Measurements from ENCODE around the gene SCN8A.

- TF ChIP-seq POLR2A (IDR thresholded peaks at IDR 0.05) = no peak
- TF ChIP-seq, protein P1, sequence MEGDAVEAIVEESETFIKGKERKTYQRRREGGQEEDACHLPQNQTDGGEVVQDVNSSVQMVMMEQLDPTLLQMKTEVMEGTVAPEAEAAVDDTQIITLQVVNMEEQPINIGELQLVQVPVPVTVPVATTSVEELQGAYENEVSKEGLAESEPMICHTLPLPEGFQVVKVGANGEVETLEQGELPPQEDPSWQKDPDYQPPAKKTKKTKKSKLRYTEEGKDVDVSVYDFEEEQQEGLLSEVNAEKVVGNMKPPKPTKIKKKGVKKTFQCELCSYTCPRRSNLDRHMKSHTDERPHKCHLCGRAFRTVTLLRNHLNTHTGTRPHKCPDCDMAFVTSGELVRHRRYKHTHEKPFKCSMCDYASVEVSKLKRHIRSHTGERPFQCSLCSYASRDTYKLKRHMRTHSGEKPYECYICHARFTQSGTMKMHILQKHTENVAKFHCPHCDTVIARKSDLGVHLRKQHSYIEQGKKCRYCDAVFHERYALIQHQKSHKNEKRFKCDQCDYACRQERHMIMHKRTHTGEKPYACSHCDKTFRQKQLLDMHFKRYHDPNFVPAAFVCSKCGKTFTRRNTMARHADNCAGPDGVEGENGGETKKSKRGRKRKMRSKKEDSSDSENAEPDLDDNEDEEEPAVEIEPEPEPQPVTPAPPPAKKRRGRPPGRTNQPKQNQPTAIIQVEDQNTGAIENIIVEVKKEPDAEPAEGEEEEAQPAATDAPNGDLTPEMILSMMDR (IDR thresholded peaks at IDR 0.05) = no peak
Measured at GRCh38 chr12:51777973-51778372, 186.9 kb downstream of the SCN8A start.

Measured in testis (tissue), 2 donors.